ENCODE measurements around the gene VSIG2.

Gene VSIG2

DNA sequence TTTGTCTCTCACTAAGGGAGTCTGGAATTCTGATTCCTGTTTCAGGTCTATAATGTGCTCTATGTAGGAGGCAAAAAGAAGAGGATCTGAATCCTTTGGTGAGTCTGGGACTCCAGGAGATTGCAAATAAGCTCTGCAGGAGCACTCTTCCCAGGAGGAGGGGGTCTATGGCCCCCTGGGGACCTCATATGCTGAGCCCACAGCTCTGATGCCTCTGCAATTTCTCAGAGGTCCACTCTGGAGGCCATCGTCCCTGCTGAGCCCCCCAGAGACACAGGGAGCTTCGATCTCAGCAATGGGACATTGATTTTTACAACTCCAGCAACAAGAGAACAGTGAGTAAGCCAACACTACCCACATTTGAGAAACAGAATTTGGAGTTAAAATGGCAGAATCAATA is 32.5 kb downstream of the VSIG2 start:
- Histone ChIP-seq H3K9me3 (no peaks in the 10 kb centered on the region), H3K36me3 (no peaks in the 10 kb centered on the region), H3K4me3 (ENCODE audit: low read depth in 1 of 2, low read length in 1 of 2) (no peak overlapping the region), H3K27me3 (peaks cover 90% of the 10 kb centered on the region), H3K4me1 (ENCODE audit: control insufficient read depth in 1 of 2, insufficient read depth in 1 of 2, low read depth in 1 of 2, low read length in 1 of 2) (no peaks in the 10 kb centered on the region), H3K27ac (no peak overlapping the region)
- TF ChIP-seq CTCF (IDR thresholded peaks at IDR 0.05): no peak

- H3K9me3 ChIP-seq: no peaks in the 10 kb centered on the region
- TF ChIP-seq CTCF (IDR thresholded peaks at IDR 0.05): no peak
- peaks cover 86% of the 10 kb centered on the region for H3K27me3 ChIP-seq
- no peak overlapping the region for H3K4me3 ChIP-seq (ENCODE audit: low read depth in 1 of 2, low read length in 1 of 2)
- no peaks in the 10 kb centered on the region for H3K36me3 ChIP-seq
- no peak overlapping the region for H3K27ac ChIP-seq
- no peaks in the 10 kb centered on the region for H3K4me1 ChIP-seq (ENCODE audit: control insufficient read depth in 1 of 2, insufficient read depth in 1 of 2, low read depth in 1 of 2, low read length in 1 of 2)
Measured at GRCh38 chr11:124718801-124719200, 33.3 kb downstream of the VSIG2 start.

- Histone ChIP-seq H3K27me3 (peaks cover 79% of the 10 kb centered on the region), H3K9me3 (no peaks in the 10 kb centered on the region), H3K36me3 (no peaks in the 10 kb centered on the region), H3K4me1 (ENCODE audit: control insufficient read depth in 1 of 2, insufficient read depth in 1 of 2, low read depth in 1 of 2, low read length in 1 of 2) (no peaks in the 10 kb centered on the region), H3K27ac (no peak overlapping the region), H3K4me3 (ENCODE audit: low read depth in 1 of 2, low read length in 1 of 2) (no peak overlapping the region)
- no peak for TF ChIP-seq CTCF (IDR thresholded peaks at IDR 0.05)
Measured at GRCh38 chr11:124717786-124718651, 34.0 kb downstream of the VSIG2 start.

DNA sequence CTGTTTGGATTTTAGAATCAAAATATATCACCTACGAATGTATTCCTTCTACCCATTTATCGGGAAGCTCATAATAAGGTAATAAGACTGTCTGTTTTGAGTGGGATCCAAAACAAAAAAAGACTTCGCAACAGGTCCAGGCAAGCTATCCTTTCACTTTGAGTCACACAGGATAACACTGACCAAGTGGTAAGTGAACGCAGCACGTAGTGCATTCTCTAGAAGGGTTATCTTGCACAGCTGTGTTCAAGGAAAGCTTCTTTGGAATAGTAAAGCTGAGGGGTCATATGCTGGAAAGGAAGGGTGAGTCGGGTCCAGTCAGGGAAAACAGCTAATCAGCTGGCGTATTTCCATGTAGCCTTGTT is 34.7 kb downstream of the VSIG2 start:
- no peak overlapping the region for H3K27ac ChIP-seq
- H3K4me3 ChIP-seq (ENCODE audit: low read depth in 1 of 2, low read length in 1 of 2): no peak overlapping the region

GRCh38 chr11:124716591-124716990 is 35.5 kb downstream of the VSIG2 start:
- no peak for TF ChIP-seq CTCF (IDR thresholded peaks at IDR 0.05)
- H3K27me3 ChIP-seq: peaks cover 66% of the 10 kb centered on the region

More for the DNA sequence above, 34.7 kb downstream of the VSIG2 start:
- Histone ChIP-seq H3K27me3 (peaks cover 72% of the 10 kb centered on the region), H3K9me3 (no peaks in the 10 kb centered on the region), H3K36me3 (no peaks in the 10 kb centered on the region), H3K4me1 (ENCODE audit: control insufficient read depth in 1 of 2, insufficient read depth in 1 of 2, low read depth in 1 of 2, low read length in 1 of 2) (no peaks in the 10 kb centered on the region)
- TF ChIP-seq CTCF (IDR thresholded peaks at IDR 0.05): no peak

More at GRCh38 chr11:124716591-124716990, 35.5 kb downstream of the VSIG2 start:
- no peak overlapping the region for H3K4me3 ChIP-seq (ENCODE audit: low read depth in 1 of 2, low read length in 1 of 2)
- no peak overlapping the region for H3K27ac ChIP-seq
- no peaks in the 10 kb centered on the region for H3K9me3 ChIP-seq
- H3K4me1 ChIP-seq (ENCODE audit: control insufficient read depth in 1 of 2, insufficient read depth in 1 of 2, low read depth in 1 of 2, low read length in 1 of 2): no peaks in the 10 kb centered on the region
- no peaks in the 10 kb centered on the region for H3K36me3 ChIP-seq
